Stomach (tissue), 9 donors: ENCODE data around the gene SFXN1. TPM values are rescaled to one million over a fixed set of nuclear protein-coding genes. Genes with fewer than 3 reads are reported as not detected.

Source experiments
- DNase-seq, 2 donors: peaks; one replicate each; pipeline versions ENCODE4 v3.0.0 to v3.0.0-alpha.2; 2013 to 2019
- H3K27ac ChIP-seq, 5 donors: fragments of 200-600 bp in 4 of 5; sonication (generic) in 4 of 5; one replicate each; pipeline ENCODE4 v1.5.1; 2013 to 2019; ENCODE audit warnings: mild to moderate bottlenecking in 1 of 5, moderate library complexity in 1 of 5
- H3K27me3 ChIP-seq, 3 donors: fragments of 200-600 bp; sonication (generic); one replicate each; pipeline ENCODE4 v1.5.1; 2017 to 2019; ENCODE audit warnings: mixed run types in 1 of 3
- H3K36me3 ChIP-seq, 4 donors: fragments of 200-600 bp; sonication (generic); 1 replicate in 3 of 4; 2 replicates in 1 of 4; pipeline ENCODE4 v1.5.1; 2016 to 2019
- H3K4me1 ChIP-seq, 4 donors: fragments of 200-600 bp; sonication (generic); one replicate each; pipeline ENCODE4 v1.5.1; 2016 to 2019
- H3K4me3 ChIP-seq, 4 donors: fragments of 200-600 bp; sonication (generic) in 3 of 4; one replicate each; pipeline ENCODE4 v1.5.1; 2016 to 2019; ENCODE audit warnings: mild to moderate bottlenecking in 1 of 4
- H3K9me3 ChIP-seq, 4 donors: fragments of 200-600 bp; sonication (generic); one replicate each; pipeline ENCODE4 v1.5.1; 2016 to 2019
- EP300 ChIP-seq: sonication (generic); formaldehyde crosslinking; IDR thresholded peaks from one replicate; pipeline ENCODE4 v1.6.1; 2017; ENCODE audit warnings: antibody characterized with exemption
- POLR2A ChIP-seq, 4 donors: fragments of 450-650 bp; IDR thresholded peaks; one replicate each; pipeline ENCODE4 v1.6.1; 2016; ENCODE audit warnings: antibody characterized with exemption in 4 of 4, control low read depth in 2 of 4, mild to moderate bottlenecking in 1 of 4, moderate library complexity in 1 of 4
- POLR2AphosphoS5 ChIP-seq, 3 donors: sonication (generic); formaldehyde crosslinking; IDR thresholded peaks; one replicate each; pipeline ENCODE4 v1.6.1; 2016; ENCODE audit warnings: antibody characterized with exemption in 3 of 3
- WGBS, 5 donors: extraction: QIAGEN DNeasy Blood & Tissue Kit in 3 of 5; methylation state at CpG; one replicate each; pipeline versions ENCODE4 v1.1.5 to v1.1.7; 2013 to 2018; 5-methylcytosine and 5-hydroxymethylcytosine counted together
- intact Hi-C: fragments of 100-400 bp; cut with DNase I; formaldehyde crosslinking; loops from one replicate; pipeline ENCODE4 v1.15.1; 2023; ENCODE audit warnings: low total_unique reads
- polyA plus RNA-seq, 3 donors: library from polyadenylated mRNA; stranded (reverse); fragments of 200-250 nt; gene quantifications; one replicate each; pipeline ENCODE4 v1.2.3, GENCODE V29; 2013
- total RNA-seq, 5 donors: library from RNA; depleted of rRNA; stranded (reverse); fragments of >200 nt; gene quantifications; one replicate each; pipeline versions ENCODE4 v1.1.0 to v1.2.3, GENCODE V29; 2014 to 2016
- TF ChIP-seq, protein P1 (sequence below), 7 experiments: fragments of 450-650 bp in 4 of 7; fragments of 200-600 bp in 3 of 7; sonication (generic) in 3 of 7; IDR thresholded peaks; one replicate each; pipeline ENCODE4 v1.5.1; 2016 to 2019; ENCODE audit warnings: antibody characterized with exemption in 7 of 7, control low read depth in 2 of 7, mild to moderate bottlenecking in 1 of 7
- donor health status: healthy with polysubstance abuse.
- donor health status: Bipolar disorder and iron deficiency.
- donor health status: healthy.

Gene SFXN1
- total and polyA plus RNA-seq, 8 donors: 8.3 to 33.6 (median 14.0) TPM

DNA sequence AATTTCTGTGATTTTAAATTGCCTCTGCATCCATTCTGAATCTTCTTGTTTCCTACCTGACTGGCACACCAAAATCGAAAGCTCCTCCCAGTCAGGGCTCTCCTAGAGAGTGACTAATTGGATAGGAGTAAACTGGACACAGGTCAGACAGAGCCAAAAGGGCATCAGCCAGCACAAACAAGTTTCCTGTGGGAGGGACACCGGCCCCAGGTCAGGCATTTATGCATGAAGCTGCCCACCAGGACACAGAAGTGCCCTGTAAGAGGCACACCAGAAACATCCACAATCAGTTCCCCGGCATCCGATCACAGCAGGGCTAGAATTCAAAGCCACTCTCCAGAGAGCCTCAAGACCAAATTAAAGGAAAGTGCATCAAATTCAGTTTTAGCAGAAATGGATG is 78.4 kb downstream of the SFXN1 start:
- H3K36me3 ChIP-seq: no peaks in the 10 kb centered on the region
- intact Hi-C loops: no loop called here
- H3K4me3 ChIP-seq: no peak overlapping the region
- no peak for DNase-seq
- peaks cover 0 to 29% (median 6%) of the 10 kb centered on the region in 4 donors for H3K4me1 ChIP-seq
- H3K9me3 ChIP-seq: no peaks in the 10 kb centered on the region
- peaks cover 0 to 13% (median 0%) of the 10 kb centered on the region in 3 donors for H3K27me3 ChIP-seq
- TF ChIP-seq, protein P1, sequence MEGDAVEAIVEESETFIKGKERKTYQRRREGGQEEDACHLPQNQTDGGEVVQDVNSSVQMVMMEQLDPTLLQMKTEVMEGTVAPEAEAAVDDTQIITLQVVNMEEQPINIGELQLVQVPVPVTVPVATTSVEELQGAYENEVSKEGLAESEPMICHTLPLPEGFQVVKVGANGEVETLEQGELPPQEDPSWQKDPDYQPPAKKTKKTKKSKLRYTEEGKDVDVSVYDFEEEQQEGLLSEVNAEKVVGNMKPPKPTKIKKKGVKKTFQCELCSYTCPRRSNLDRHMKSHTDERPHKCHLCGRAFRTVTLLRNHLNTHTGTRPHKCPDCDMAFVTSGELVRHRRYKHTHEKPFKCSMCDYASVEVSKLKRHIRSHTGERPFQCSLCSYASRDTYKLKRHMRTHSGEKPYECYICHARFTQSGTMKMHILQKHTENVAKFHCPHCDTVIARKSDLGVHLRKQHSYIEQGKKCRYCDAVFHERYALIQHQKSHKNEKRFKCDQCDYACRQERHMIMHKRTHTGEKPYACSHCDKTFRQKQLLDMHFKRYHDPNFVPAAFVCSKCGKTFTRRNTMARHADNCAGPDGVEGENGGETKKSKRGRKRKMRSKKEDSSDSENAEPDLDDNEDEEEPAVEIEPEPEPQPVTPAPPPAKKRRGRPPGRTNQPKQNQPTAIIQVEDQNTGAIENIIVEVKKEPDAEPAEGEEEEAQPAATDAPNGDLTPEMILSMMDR (IDR thresholded peaks at IDR 0.05): no peak
- TF ChIP-seq POLR2AphosphoS5 (IDR thresholded peaks at IDR 0.05): no peak
- 47 to 64% (median 56%) methylated on average over 4 of the region's 4 CpGs for WGBS, 5 donors
- H3K27ac ChIP-seq: no peak overlapping the region

DNA sequence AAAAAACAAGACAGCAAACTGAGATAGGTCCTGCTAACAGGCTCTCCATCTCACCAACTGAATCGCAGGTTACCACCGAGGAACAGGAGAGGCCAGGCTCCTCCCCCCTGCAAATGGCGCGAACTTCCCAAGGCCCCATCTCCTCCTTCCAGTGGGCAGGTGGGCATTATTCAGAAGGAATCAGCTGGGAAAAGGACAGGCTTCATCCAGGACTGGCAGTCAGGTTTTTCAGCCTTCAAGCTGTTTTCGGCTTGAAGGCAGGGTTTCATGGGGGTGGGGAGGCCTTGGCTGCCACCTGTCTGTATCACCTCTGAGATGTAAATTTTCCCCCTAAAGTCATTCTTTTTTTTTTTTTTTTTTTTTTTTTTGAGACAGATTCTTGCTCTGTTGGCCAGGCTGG is 79.4 kb downstream of the SFXN1 start:
- intact Hi-C loops: no loop called here
- no peak for DNase-seq

DNA sequence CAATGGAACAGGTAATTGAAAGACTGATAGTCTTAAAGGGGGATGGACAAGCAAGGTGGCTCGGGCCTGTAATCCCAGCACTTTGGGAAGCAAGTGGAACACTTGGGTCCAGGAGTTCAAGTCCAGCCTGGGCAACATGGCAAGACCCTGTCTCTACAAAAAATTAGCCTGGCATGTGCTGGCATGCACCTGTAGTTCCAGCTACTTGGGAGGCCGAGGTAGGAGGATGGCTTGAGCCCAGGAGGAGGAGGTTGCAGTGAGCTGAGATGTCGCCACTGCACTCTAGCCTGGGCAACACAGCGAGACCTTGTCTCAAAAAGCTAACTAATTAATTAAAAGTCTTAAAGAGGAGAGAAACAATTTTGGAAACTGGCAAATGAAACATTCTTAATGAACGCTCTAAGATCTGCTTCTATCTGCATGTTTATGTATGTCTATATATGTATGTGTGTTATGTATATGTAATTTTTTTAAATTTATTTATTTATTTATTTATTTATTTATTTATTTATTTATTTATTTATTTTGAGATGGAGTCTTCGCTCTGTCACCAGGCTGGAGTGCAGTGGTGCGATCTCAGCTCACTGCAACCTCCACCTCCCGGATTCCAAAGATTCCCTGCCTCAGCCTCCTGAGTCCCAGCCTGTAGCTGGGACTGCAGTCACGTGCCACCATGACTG is 80.6 kb downstream of the SFXN1 start:
- WGBS, 5 donors: 92 to 97% (median 95%) methylated on average over 9 of the region's 9 CpGs

More for the DNA sequence above, 79.4 kb downstream of the SFXN1 start:
- H3K27me3 ChIP-seq: peaks cover 0 to 13% (median 0%) of the 10 kb centered on the region in 3 donors
- no peak overlapping the region for H3K27ac ChIP-seq
- H3K4me3 ChIP-seq: no peak overlapping the region
- no peaks in the 10 kb centered on the region for H3K9me3 ChIP-seq
- H3K36me3 ChIP-seq: no peaks in the 10 kb centered on the region
- TF ChIP-seq POLR2A (IDR thresholded peaks at IDR 0.05): no peak
- no peak for TF ChIP-seq EP300
- TF ChIP-seq, protein P1 (IDR thresholded peaks at IDR 0.05): no peak
- no peak for TF ChIP-seq POLR2AphosphoS5 (IDR thresholded peaks at IDR 0.05)
- peaks cover 0 to 29% (median 6%) of the 10 kb centered on the region in 4 donors for H3K4me1 ChIP-seq
- WGBS, 5 donors: 78 to 94% (median 83%) methylated on average over 5 of the region's 5 CpGs

DNA sequence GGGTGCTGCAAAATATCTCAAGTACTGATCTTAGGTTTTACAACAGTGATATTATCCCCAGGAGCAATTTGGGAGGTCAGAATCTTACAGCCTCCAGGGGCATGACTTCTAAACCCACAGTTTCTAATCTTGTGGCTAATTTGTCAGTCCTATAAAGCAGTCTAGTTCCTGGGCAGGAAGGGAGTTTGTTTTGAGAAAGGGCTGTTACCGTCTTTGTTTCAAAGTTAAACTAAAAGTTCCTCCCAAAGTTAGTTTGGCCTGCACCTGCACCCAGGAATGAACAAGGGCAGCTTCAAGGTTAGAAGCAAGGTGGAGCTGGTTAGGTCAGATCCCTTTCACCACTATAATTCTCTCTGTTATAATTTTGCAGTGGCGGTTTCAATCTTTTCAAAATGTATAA is 81.7 kb downstream of the SFXN1 start:
- Histone ChIP-seq H3K4me1 (peaks cover 0 to 29% (median 6%) of the 10 kb centered on the region in 4 donors), H3K27me3 (peaks cover 0 to 13% (median 0%) of the 10 kb centered on the region in 3 donors), H3K4me3 (no peak overlapping the region), H3K9me3 (no peaks in the 10 kb centered on the region), H3K36me3 (no peaks in the 10 kb centered on the region), H3K27ac (no peak overlapping the region)
- no peak for TF ChIP-seq POLR2A (IDR thresholded peaks at IDR 0.05)
- no peak for TF ChIP-seq POLR2AphosphoS5 (IDR thresholded peaks at IDR 0.05)
- TF ChIP-seq, protein P1 (IDR thresholded peaks at IDR 0.05): no peak
- TF ChIP-seq EP300: no peak
- intact Hi-C loops: no loop called here
- 21 to 41% (median 26%) methylated on average over 2 of the region's 2 CpGs for WGBS, 5 donors
- no peak for DNase-seq

More for the DNA sequence above, 80.6 kb downstream of the SFXN1 start:
- Histone ChIP-seq H3K4me1 (peaks cover 0 to 29% (median 6%) of the 10 kb centered on the region in 4 donors), H3K36me3 (no peaks in the 10 kb centered on the region), H3K27ac (no peak overlapping the region), H3K9me3 (no peaks in the 10 kb centered on the region), H3K27me3 (peaks cover 0 to 13% (median 0%) of the 10 kb centered on the region in 3 donors), H3K4me3 (no peak overlapping the region)
- TF ChIP-seq POLR2AphosphoS5 (IDR thresholded peaks at IDR 0.05) (no peak), EP300 (no peak), POLR2A (IDR thresholded peaks at IDR 0.05) (no peak)
- TF ChIP-seq, protein P1 (IDR thresholded peaks at IDR 0.05): no peak
- DNase-seq: no peak
- intact Hi-C loops: no loop called here
